ENCODE data around the gene MYL12B. TPM values are rescaled to one million over a fixed set of nuclear protein-coding genes. Genes with fewer than 3 reads are reported as not detected.
"Not testable (repeated sequence)": the region's sequence is repeated elsewhere in the genome, so short reads cannot be mapped to it uniquely, and the experiment has no call there.

The MYL12B gene
- total RNA-seq, 1 donor from 2014 or later: 168 TPM

GRCh38 chr18:3255611-3256165 lies 6.2 kb upstream of the MYL12B start:
- DNase-seq (no peak), ATAC-seq (no peak)
- intact Hi-C loops (cut with micrococcal nuclease): no loop called here

- intact Hi-C loops (cut with micrococcal nuclease): no loop called here
- no peak for DNase-seq
- ATAC-seq: peak; percentile 23
Observed at GRCh38 chr18:3256693-3257626, 5.0 kb upstream of the MYL12B start.

- intact Hi-C loops (cut with micrococcal nuclease): no loop called here
- DNase-seq: no peak
- no peak for ATAC-seq
Observed at GRCh38 chr18:3257627-3258120, 4.3 kb upstream of the MYL12B start.

GRCh38 chr18:3260995-3261372 lies 949 bp upstream of the MYL12B start:
- DNase-seq (no peak), ATAC-seq (no peak)
- intact Hi-C loops (cut with micrococcal nuclease): no loop called here

GRCh38 chr18:3262234-3263131 lies 550 bp downstream of the MYL12B start:
- DNase-seq (no peak), ATAC-seq (peak; percentile 43)
- intact Hi-C loops (cut with micrococcal nuclease): no loop called here

- intact Hi-C loops (cut with micrococcal nuclease): no loop called here
- no peak for DNase-seq
- no peak for ATAC-seq
Observed at GRCh38 chr18:3263132-3263700, 1.3 kb downstream of the MYL12B start.

- intact Hi-C loops (cut with micrococcal nuclease): no loop called here
- no peak for DNase-seq
- ATAC-seq: no peak
Observed at GRCh38 chr18:3264362-3264761, 2.4 kb downstream of the MYL12B start.

- ATAC-seq: no peak
- intact Hi-C loops (cut with micrococcal nuclease): no loop called here
- DNase-seq: no peak
Observed at GRCh38 chr18:3265564-3266033, 3.7 kb downstream of the MYL12B start.

- DNase-seq (no peak), ATAC-seq (no peak)
- intact Hi-C loops (cut with micrococcal nuclease): no loop called here
Observed at GRCh38 chr18:3266062-3266608, 4.2 kb downstream of the MYL12B start.

GRCh38 chr18:3268306-3268705 lies 6.4 kb downstream of the MYL12B start:
- intact Hi-C loops (cut with micrococcal nuclease): no loop called here
- ATAC-seq (no peak), DNase-seq (no peak)

- ATAC-seq: no peak
- intact Hi-C loops (cut with micrococcal nuclease): no loop called here
Observed at GRCh38 chr18:3269241-3269913, 7.4 kb downstream of the MYL12B start.

GRCh38 chr18:3269914-3270299 lies 8.0 kb downstream of the MYL12B start:
- ATAC-seq: no peak
- intact Hi-C loops (cut with micrococcal nuclease): loop anchor here (10.0 kb wide), 2 partner anchors 325 to 725 kb away; no protein-coding TSS in a partner anchor

More at GRCh38 chr18:3269241-3269913, 7.4 kb downstream of the MYL12B start:
- no peak for DNase-seq

GRCh38 chr18:3273042-3273441 lies 11.1 kb downstream of the MYL12B start:
- DNase-seq (no peak), ATAC-seq (no peak)
- intact Hi-C loops (cut with micrococcal nuclease): loop anchor here (10.0 kb wide), 2 partner anchors 322 to 722 kb away; no protein-coding TSS in a partner anchor

More at GRCh38 chr18:3269914-3270299, 8.0 kb downstream of the MYL12B start:
- no peak for DNase-seq

GRCh38 chr18:3277643-3278213 lies 15.8 kb downstream of the MYL12B start:
- not testable (repeated sequence) for ATAC-seq, DNase-seq
- intact Hi-C loops (cut with micrococcal nuclease): loop anchor here (10.0 kb wide), 2 partner anchors 317 to 717 kb away; no protein-coding TSS in a partner anchor

GRCh38 chr18:3279201-3280185 lies 17.6 kb downstream of the MYL12B start:
- DNase-seq (no peak), ATAC-seq (no peak)
- intact Hi-C loops (cut with micrococcal nuclease): loop anchor here (5.0 to 10.0 kb wide), 3 partner anchors 178 to 715 kb away; no protein-coding TSS in a partner anchor
